NCI-H1694 treated with DMSO at 0.1 percent for 48 hours (cell line): ENCODE measurements around the gene IL1R2.

ENCODE experiments used
- DNase-seq: peaks from one replicate; lab custom pipeline; 2025; lab: John Stamatoyannopoulos, UW

IL1R2 gene

GRCh38 chr2:101991721-101992145 lies at the start of gene IL1R2:
IL1R2 (plus strand) TSS chr2:101991960; CDS start chr2:102008576, 16,616 bp downstream.
- no peak for DNase-seq

GRCh38 chr2:101942851-101943250 lies 48.9 kb upstream of the IL1R2 start:
- DNase-seq: no peak

DNA sequence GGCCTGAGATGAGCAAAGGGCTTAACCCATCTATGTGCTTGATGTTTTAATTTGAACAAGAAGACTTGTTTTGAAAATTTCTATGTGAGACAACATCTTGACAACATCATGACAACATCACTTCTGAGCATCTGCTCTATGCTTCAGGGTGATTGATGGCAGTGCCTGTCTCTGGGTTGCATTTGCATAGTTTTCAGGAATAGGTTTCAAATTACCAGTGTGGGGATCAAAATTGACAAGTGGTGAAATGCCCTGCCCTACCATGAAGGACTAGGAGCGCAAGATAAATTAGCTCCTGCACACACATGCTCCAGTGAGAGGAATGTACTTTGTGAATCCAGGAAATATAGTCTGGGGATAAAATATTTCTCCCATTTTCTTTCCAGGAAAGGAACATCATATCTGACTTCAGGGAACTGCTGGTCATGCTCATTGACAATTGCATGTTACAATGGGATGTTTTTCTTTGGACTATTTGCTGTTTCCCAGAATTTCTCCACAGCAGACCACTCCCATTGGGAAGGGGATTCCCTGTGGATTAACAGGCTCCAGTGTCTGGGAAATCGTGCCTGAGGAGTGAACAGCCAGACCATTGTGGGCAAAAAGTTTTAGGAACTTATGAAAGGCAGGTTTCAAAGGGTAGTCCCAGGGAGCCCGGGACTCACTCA lies 45.3 kb upstream of the IL1R2 start:
- DNase-seq: no peak

DNA sequence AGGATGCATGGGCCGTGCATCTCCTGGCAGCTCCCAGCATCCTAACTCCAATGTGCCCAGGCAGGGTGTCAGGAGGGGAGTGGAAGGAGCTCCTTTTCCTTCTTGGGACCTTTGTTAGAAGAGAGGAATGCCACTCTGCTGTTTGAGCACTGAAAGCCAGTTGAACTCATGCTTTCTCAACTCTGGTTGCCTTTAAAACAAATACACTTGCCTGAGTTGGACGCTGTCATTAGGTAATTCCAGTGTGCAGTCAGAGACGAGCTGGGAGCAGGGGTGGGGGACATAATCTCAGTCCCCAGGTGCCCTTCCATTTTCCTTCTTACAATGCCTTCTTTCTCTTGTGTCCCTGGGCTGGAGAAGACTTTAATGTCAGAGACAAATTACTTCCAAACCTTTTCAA lies 44.4 kb upstream of the IL1R2 start:
- DNase-seq: no peak

- no peak for DNase-seq
Observed at GRCh38 chr2:101948625-101949155, 43.1 kb upstream of the IL1R2 start.

- DNase-seq: no peak
Observed at GRCh38 chr2:101949304-101949703, 42.5 kb upstream of the IL1R2 start.

- no peak for DNase-seq
Observed at GRCh38 chr2:101951296-101951695, 40.5 kb upstream of the IL1R2 start.

- DNase-seq: no peak
Observed at GRCh38 chr2:101952551-101952950, 39.2 kb upstream of the IL1R2 start.

DNA sequence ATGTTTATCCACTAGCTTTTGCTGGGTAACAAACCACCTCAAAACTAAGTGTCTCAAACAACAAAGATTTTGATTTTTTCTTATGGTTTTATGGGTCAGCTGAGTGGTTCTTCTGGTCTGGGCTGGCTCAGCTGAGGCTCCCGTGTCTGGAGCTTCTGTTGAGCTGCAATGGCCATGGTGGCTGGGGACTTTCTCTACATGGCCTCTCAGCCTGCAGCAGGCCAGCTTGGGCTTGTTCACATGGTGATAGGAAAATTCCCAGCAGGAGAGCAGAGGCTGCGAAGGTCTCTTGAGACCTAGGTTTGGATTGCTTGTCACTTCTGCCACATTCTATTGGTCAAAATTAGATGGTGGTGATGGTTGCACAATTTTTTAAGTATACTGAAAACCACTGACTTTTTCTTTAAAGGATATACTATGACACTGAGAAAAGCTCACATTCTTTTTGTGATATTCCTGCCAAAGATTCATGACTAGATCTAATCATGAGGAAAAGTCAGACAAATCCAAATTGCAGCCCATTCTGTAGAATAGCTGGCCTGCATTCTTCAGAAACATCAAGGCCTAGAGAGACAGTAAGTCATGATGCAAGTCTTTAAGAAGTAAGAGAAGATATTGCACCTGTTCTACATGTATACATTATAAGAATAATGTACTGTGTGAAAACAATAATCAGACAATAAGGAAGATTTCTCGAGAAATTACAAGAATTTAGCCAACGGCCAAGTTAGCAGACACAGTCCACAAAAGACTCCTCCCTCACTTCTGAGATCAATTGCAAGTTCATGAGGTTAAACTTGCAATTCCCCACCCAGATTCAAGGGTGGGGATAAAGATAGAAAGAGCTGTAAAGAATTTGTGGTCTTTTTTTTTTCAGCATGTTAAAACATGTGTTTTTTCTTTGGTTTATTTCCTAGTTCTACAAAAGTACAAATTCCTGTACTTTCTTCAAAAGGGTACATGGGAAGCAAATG lies 35.0 kb upstream of the IL1R2 start:
- DNase-seq: no peak

DNA sequence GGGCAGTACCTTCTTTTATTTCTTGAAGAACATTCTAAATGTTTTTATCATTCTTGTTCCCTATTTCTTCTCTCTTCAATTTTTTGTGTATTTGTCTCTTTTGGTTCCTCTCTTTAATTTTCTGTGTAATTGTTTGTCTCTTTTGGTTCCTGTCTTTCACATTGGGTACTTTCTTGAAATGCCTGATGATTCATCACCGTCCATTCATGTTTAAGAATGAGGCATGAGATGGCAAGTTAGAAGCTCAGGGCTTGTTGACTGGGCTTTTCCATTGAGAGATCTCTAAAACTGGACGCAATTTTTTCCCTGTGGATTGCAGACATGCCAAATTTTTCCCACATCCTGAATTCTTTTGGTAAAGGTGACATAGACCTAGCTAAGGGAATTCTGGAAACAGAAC lies 33.7 kb upstream of the IL1R2 start:
- DNase-seq: no peak

DNA sequence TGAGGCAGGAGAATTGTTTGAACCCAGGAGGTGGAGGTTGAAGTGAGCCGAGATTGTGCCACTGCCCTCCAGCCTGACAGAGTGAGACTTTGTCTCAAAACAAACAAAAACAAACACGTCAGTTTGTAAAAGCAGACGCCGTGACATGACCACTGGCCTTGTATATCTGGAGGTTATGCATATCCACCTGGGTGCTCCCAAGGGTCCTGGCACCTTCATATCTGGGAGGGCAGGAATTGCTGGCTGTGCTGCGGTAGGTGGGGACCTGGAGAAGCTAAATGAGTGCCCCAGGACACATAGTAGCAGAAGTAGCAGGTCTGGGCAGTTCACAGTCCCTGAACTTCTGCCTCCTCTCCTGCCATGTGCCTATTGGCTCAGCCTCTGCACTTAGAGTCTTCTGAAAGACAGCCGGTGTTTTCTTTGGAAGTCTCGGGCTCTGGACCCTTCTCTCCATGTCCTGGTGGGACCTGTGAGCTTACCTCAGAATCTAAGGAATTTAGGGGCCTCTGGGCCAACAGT lies 30.9 kb upstream of the IL1R2 start:
- DNase-seq: no peak

GRCh38 chr2:101961338-101962191 lies 30.2 kb upstream of the IL1R2 start:
- no peak for DNase-seq

DNA sequence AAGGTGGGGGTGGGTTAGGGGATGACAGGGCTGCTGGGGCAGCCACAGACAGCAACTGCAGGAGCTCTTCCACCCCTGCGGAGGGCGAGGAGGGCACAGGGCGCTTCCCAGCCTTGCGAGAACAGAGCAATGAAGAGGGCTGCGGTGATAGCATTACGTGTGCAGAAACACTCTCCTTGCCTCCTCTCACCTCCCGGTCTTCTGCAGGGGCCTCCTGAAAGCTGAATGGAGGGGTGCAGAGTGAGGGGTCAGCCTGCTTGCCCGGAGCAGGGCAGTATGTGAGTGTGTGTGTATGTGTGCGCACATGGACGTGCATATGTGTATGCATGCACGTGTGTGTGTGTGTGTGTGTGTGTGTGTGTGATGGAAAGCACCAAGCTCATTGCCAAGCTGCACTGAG lies 29.5 kb upstream of the IL1R2 start:
- no peak for DNase-seq

DNA sequence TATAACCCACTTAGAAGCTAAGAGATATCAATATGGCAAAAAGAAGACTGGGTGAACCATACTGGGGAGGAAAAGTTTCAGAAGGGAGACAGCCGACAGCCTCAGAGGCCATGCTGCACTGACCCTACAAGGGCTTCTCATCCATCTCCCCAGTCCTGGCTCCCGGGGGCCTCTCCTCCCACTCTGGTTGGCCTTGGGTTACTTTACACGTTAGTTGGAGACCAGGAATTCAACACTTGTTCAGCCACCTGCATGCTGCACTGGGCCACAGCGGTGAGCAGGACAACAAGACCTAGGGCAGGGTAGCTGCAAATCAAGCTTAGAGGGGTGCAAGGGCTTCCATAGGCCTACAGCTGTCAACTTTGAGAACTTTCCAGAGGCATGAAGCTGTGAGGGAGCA lies 28.6 kb upstream of the IL1R2 start:
- no peak for DNase-seq

DNA sequence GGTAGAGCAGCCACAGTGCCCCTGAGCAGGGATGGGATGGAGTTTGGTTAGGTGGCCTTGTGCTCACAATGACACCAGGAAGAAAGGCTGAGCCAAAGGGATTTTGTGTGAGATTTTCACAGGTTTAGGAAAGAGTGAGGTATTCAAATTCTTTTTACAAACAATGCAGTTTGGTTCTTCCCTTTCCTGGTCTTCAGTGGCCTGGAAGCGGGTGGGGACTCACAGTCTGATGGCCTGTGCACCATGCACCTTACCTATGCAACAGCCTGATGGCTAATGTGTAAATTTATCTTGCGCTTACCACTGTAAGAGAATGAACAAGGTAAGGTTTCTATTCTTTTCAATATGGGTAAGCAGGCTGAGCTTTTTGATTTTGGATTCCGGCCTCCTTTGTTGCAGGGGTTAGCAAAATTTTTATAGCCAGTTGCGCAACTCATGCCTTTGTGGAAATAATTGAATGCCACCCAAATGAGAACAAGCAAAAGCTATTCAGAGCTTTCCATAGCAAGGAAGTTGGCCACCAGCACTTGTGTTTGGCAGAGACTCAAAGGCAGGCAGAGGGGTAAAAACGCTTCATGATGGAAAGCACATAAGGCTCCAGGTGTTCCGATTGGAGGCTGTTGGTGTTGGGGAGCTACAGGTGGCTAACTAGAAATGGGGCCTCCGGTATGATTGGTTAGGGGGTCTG lies 23.8 kb upstream of the IL1R2 start:
- DNase-seq: no peak

GRCh38 chr2:101969723-101970122 lies 22.0 kb upstream of the IL1R2 start:
- DNase-seq: no peak

DNA sequence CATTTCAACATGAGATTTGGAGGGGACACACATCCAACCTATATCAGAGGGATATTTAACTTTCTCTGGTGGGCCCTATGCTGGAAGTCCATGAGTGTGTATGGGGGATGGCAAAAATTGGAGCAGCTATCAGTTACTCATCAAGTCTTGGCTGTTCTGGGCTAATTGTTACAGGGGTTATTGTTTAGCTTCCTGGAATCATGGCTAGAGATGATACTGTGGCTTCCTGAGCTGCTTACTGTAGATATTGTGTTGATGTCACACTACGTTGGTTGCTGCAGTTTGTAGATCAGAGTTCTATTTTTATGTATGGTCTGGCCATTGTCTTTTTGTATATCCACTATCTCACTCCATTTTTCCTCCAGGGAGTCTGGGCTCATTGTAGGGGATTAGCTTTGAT lies 20.9 kb upstream of the IL1R2 start:
- DNase-seq: no peak

DNA sequence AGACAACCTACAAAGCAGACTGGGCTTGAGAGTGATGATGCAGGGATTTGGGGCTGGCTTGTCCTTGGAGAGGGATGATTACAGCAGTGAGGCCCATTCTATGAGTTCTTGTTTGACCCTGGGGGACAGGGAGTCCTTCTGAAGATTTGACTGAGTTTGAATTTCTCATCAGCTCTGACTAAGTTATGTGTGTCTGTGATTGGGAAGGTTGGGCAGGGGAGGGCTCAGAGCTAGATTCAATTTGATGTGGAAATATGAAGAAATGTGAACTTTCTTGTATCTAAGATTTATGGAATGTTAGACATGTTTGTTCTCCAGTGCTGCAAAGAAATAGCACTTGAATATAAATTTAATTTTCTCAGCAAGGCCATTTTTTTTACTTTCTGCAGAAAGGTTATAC lies 19.9 kb upstream of the IL1R2 start:
- no peak for DNase-seq

- DNase-seq: no peak
Observed at GRCh38 chr2:101972621-101973434, 18.9 kb upstream of the IL1R2 start.

- no peak for DNase-seq
Observed at GRCh38 chr2:101974663-101975062, 17.1 kb upstream of the IL1R2 start.
